ENCODE measurements around the gene SNCAIP.

DNA sequence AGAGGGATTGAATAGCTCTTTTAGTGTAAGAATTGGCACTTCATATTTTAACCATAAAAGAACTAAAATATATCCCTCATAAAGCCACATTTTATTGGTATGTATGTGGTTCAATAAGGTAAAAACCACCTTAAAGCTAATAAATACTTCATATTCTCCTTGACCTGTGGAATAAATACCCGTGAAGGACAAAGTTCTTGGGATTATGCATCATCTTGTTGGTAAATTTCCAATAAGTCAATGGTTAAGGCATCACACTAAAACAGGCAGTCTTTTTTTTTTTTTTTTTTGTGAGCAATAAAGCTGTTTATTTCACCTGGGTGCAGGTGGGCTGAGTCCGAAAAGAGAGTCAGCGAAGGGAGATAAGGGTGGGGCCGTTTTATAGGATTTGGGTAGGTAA lies 161.9 kb downstream of the SNCAIP start:
- TF ChIP-seq, protein P1, sequence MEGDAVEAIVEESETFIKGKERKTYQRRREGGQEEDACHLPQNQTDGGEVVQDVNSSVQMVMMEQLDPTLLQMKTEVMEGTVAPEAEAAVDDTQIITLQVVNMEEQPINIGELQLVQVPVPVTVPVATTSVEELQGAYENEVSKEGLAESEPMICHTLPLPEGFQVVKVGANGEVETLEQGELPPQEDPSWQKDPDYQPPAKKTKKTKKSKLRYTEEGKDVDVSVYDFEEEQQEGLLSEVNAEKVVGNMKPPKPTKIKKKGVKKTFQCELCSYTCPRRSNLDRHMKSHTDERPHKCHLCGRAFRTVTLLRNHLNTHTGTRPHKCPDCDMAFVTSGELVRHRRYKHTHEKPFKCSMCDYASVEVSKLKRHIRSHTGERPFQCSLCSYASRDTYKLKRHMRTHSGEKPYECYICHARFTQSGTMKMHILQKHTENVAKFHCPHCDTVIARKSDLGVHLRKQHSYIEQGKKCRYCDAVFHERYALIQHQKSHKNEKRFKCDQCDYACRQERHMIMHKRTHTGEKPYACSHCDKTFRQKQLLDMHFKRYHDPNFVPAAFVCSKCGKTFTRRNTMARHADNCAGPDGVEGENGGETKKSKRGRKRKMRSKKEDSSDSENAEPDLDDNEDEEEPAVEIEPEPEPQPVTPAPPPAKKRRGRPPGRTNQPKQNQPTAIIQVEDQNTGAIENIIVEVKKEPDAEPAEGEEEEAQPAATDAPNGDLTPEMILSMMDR (IDR thresholded peaks at IDR 0.05), result no peak
- TF ChIP-seq POLR2A (IDR thresholded peaks at IDR 0.05), result no peak
